Testis (tissue), 3 donors: Measurements from ENCODE around the gene MYMX. TPM values are rescaled to one million over a fixed set of nuclear protein-coding genes. Genes with fewer than 3 reads are reported as not detected.

Source experiments
- DNase-seq: peaks from one replicate; pipeline ENCODE4 v3.0.0-alpha.2; 2019
- H3K27ac ChIP-seq, 2 donors: fragments of 200-600 bp; sonication (generic); one replicate each; pipeline ENCODE4 v1.5.1; 2019
- H3K27me3 ChIP-seq: fragments of 200-600 bp; sonication (generic); one replicate; pipeline ENCODE4 v1.5.1; 2019
- H3K36me3 ChIP-seq: fragments of 200-600 bp; sonication (generic); one replicate; pipeline ENCODE4 v1.5.1; 2017; ENCODE audit warnings: low read depth; ENCODE audit errors: missing control alignments
- H3K4me1 ChIP-seq: fragments of 200-600 bp; sonication (generic); one replicate; pipeline ENCODE4 v1.5.1; 2019
- H3K4me3 ChIP-seq, 2 donors: fragments of 200-600 bp; sonication (generic); one replicate each; pipeline ENCODE4 v1.5.1; 2017 to 2019
- H3K9me3 ChIP-seq: fragments of 200-600 bp; sonication (generic); one replicate; pipeline ENCODE4 v1.5.1; 2017
- POLR2A ChIP-seq: fragments of 450-650 bp; IDR thresholded peaks from one replicate; pipeline ENCODE4 v1.6.1; 2017; ENCODE audit warnings: antibody characterized with exemption, mild to moderate bottlenecking, moderate library complexity
- WGBS, 2 donors: methylation state at CpG; one replicate each; pipeline ENCODE4 v1.1.5; 2018; 5-methylcytosine and 5-hydroxymethylcytosine counted together
- intact Hi-C: fragments of 100-400 bp; cut with DNase I; formaldehyde crosslinking; loops from one replicate; pipeline ENCODE4 v1.15.1; 2023; ENCODE audit warnings: low total_unique reads
- polyA plus RNA-seq: library from polyadenylated mRNA; stranded (reverse); fragments of 350-450 nt; fragmentation: Illumina TruSeq; extraction: RNeasy Lipid Tissue Mini Kit (QIAGEN cat#74804); gene quantifications from one replicate; pipeline ENCODE4 v1.2.3, GENCODE V29; 2014; ENCODE audit warnings: low read depth, low replicate concordance; ENCODE audit not compliant: insufficient read depth
- total RNA-seq, 2 donors: library from RNA; depleted of rRNA; stranded (reverse); fragments of >200 nt; gene quantifications; one replicate each; pipeline ENCODE4 v1.2.3, GENCODE V29; 2016
- TF ChIP-seq, protein P1 (sequence below), 3 experiments: fragments of 450-650 bp in 2 of 3; fragments of 200-600 bp in 1 of 3; sonication (generic) in 1 of 3; IDR thresholded peaks; one replicate each; pipeline ENCODE4 v1.5.1; 2016 to 2019; ENCODE audit warnings: antibody characterized with exemption in 3 of 3, mild to moderate bottlenecking in 2 of 3, moderate library complexity in 1 of 3

The MYMX gene
- total and polyA plus RNA-seq, 3 donors from 2014 or later: 0.73 to 0.87 TPM; not detected in 1

DNA sequence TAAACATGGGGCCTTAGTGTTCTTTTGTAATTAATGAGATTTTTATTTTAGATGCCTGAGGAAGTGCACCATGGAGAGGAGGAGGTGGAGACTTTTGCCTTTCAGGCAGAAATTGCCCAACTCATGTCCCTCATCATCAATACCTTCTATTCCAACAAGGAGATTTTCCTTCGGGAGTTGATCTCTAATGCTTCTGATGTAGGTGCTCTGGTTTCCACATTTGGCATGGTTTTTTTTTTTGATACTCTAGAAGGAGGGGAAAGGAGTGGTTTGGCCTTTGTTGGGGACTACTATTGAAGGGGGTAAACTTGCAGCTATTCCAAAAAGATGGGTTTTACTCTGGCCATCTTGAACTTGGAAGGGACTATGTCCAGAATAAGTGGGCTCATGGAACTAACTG, 31.9 kb downstream of the MYMX start:
- no peaks in the 10 kb centered on the region for H3K27me3 ChIP-seq
- H3K4me1 ChIP-seq: peaks cover 9% of the 10 kb centered on the region
- no peak for TF ChIP-seq POLR2A
- TF ChIP-seq, protein P1, sequence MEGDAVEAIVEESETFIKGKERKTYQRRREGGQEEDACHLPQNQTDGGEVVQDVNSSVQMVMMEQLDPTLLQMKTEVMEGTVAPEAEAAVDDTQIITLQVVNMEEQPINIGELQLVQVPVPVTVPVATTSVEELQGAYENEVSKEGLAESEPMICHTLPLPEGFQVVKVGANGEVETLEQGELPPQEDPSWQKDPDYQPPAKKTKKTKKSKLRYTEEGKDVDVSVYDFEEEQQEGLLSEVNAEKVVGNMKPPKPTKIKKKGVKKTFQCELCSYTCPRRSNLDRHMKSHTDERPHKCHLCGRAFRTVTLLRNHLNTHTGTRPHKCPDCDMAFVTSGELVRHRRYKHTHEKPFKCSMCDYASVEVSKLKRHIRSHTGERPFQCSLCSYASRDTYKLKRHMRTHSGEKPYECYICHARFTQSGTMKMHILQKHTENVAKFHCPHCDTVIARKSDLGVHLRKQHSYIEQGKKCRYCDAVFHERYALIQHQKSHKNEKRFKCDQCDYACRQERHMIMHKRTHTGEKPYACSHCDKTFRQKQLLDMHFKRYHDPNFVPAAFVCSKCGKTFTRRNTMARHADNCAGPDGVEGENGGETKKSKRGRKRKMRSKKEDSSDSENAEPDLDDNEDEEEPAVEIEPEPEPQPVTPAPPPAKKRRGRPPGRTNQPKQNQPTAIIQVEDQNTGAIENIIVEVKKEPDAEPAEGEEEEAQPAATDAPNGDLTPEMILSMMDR (IDR thresholded peaks at IDR 0.05): no peak
- intact Hi-C loops: no loop called here
- 22 to 30% methylated on average over 1 of the region's 1 CpG for WGBS, 2 donors
- H3K4me3 ChIP-seq: peak overlapping the region in 1 of 2 donors; percentile 100
- H3K27ac ChIP-seq: peak overlapping the region; percentile 100
- DNase-seq: no peak
- H3K36me3 ChIP-seq: no peaks in the 10 kb centered on the region
- H3K9me3 ChIP-seq: no peaks in the 10 kb centered on the region

- Histone ChIP-seq H3K4me1 (peaks cover 9% of the 10 kb centered on the region), H3K36me3 (no peaks in the 10 kb centered on the region), H3K27ac (peak overlapping the region in 1 of 2 donors; percentile 100), H3K4me3 (no peak overlapping the region), H3K27me3 (no peaks in the 10 kb centered on the region), H3K9me3 (no peaks in the 10 kb centered on the region)
- intact Hi-C loops: no loop called here
- DNase-seq: no peak
- no peak for TF ChIP-seq POLR2A
- TF ChIP-seq, protein P1 (IDR thresholded peaks at IDR 0.05): no peak
- WGBS, 2 donors: 53 to 69% methylated on average over 9 of the region's 9 CpGs
Measured at GRCh38 chr6:44249082-44249748, 32.5 kb downstream of the MYMX start.

- H3K4me1 ChIP-seq: peaks cover 9% of the 10 kb centered on the region
- intact Hi-C loops: no loop called here
- H3K36me3 ChIP-seq: no peaks in the 10 kb centered on the region
- no peaks in the 10 kb centered on the region for H3K27me3 ChIP-seq
- no peaks in the 10 kb centered on the region for H3K9me3 ChIP-seq
- no peak overlapping the region for H3K4me3 ChIP-seq
- WGBS, 2 donors: 62 to 69% methylated on average over 6 of the region's 6 CpGs
- DNase-seq: no peak
- no peak overlapping the region for H3K27ac ChIP-seq
- no peak for TF ChIP-seq POLR2A
- TF ChIP-seq, protein P1 (IDR thresholded peaks at IDR 0.05): no peak
Measured at GRCh38 chr6:44250067-44250717, 33.5 kb downstream of the MYMX start.

DNA sequence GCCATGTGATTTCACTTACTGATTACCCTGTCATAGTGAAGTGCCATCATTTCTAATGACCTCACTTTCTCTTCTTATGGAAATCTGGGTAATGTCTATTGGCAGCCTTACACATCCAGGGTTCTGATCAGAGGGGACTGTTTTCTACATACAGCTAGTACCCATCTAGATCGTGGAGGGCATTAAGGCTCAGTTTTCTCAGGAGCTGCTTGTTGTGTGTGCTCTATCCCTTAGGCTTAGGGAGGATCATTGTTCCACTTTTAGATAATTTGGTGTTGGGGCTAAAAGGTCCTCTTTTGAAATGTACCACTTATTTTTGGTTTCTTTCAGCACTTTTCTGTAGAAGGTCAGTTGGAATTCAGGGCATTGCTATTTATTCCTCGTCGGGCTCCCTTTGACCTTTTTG, 34.0 kb downstream of the MYMX start:
- H3K27me3 ChIP-seq: no peaks in the 10 kb centered on the region
- no peaks in the 10 kb centered on the region for H3K36me3 ChIP-seq
- intact Hi-C loops: no loop called here
- H3K4me1 ChIP-seq: peaks cover 5% of the 10 kb centered on the region
- DNase-seq: no peak
- no peak overlapping the region for H3K4me3 ChIP-seq
- H3K9me3 ChIP-seq: no peaks in the 10 kb centered on the region
- no peak overlapping the region for H3K27ac ChIP-seq
- 56 to 60% methylated on average over 3 of the region's 3 CpGs for WGBS, 2 donors
- TF ChIP-seq, protein P1 (IDR thresholded peaks at IDR 0.05): no peak
- TF ChIP-seq POLR2A: no peak
